Esophagus muscularis mucosa (tissue), 4 donors: Measurements from ENCODE around the gene ITM2C. TPM values are rescaled to one million over a fixed set of nuclear protein-coding genes. Genes with fewer than 3 reads are reported as not detected.

Source experiments
- DNase-seq: peaks from one replicate; pipeline ENCODE4 v3.0.0-alpha.2; 2017; ENCODE audit errors: extremely low spot score
- H3K27ac ChIP-seq, 4 donors: fragments of 200-600 bp; sonication (generic); replicated peaks in 1 of 4; 1 replicate in 3 of 4; 2 replicates in 1 of 4; pipeline ENCODE4 v1.5.1; 2016 to 2019; ENCODE audit warnings: mild to moderate bottlenecking in 1 of 4
- H3K27me3 ChIP-seq, 4 donors: fragments of 200-600 bp; sonication (generic); one replicate each; pipeline versions ENCODE4 v1.5.1 to v1.6.0; 2016 to 2019
- H3K36me3 ChIP-seq, 4 donors: fragments of 200-600 bp; sonication (generic); one replicate each; pipeline ENCODE4 v1.5.1; 2016 to 2019
- H3K4me1 ChIP-seq, 4 donors: fragments of 200-600 bp; sonication (generic); one replicate each; pipeline ENCODE4 v1.5.1; 2016 to 2019
- H3K4me3 ChIP-seq, 4 donors: fragments of 200-600 bp; sonication (generic); 1 replicate in 2 of 4; 2 replicates in 2 of 4; pipeline ENCODE4 v1.5.1; 2016 to 2019; ENCODE audit warnings: mild to moderate bottlenecking in 4 of 4, moderate library complexity in 1 of 4
- H3K9me3 ChIP-seq, 4 donors: fragments of 200-600 bp; sonication (generic); 1 replicate in 3 of 4; 2 replicates in 1 of 4; pipeline ENCODE4 v1.5.1; 2016 to 2019
- CTCF ChIP-seq, 3 experiments: fragments of 200-600 bp in 2 of 3; fragments of 450-650 bp in 1 of 3; sonication (generic) in 2 of 3; IDR thresholded peaks; one replicate each; pipeline ENCODE4 v1.5.1; 2017 to 2019; ENCODE audit warnings: antibody characterized with exemption in 3 of 3, mild to moderate bottlenecking in 2 of 3, moderate library complexity in 1 of 3
- EP300 ChIP-seq: sonication (generic); formaldehyde crosslinking; IDR thresholded peaks from one replicate; pipeline ENCODE4 v1.6.1; 2017; ENCODE audit warnings: antibody characterized with exemption
- POLR2A ChIP-seq: fragments of 450-650 bp; IDR thresholded peaks from one replicate; pipeline ENCODE4 v1.6.1; 2017; ENCODE audit warnings: antibody characterized with exemption, moderate library complexity, mild to moderate bottlenecking, low read depth
- POLR2AphosphoS5 ChIP-seq, 2 donors: sonication (generic); formaldehyde crosslinking; IDR thresholded peaks; one replicate each; pipeline ENCODE4 v1.6.1; 2017; ENCODE audit warnings: antibody characterized with exemption in 2 of 2
- WGBS: methylation state at CpG from one replicate; pipeline ENCODE4 v1.1.5; 2018; 5-methylcytosine and 5-hydroxymethylcytosine counted together
- intact Hi-C: fragments of 100-400 bp; cut with DNase I; formaldehyde crosslinking; loops from one replicate; pipeline ENCODE4 v1.15.1; 2023
- total RNA-seq, 4 donors: library from RNA; depleted of rRNA; stranded (reverse); fragments of >200 nt; gene quantifications; one replicate each; pipeline versions ENCODE4 v1.1.0 to v1.2.1, GENCODE V29; 2016

Gene ITM2C
- total RNA-seq, 4 donors from 2014 or later: 84.0 to 145 (median 101) TPM

- Histone ChIP-seq H3K27ac (no peak overlapping the region), H3K36me3 (no peaks in the 10 kb centered on the region), H3K27me3 (peaks cover 0 to 11% (median 0%) of the 10 kb centered on the region in 4 donors), H3K4me3 (no peak overlapping the region), H3K4me1 (peaks cover 4 to 9% (median 5%) of the 10 kb centered on the region in 4 donors), H3K9me3 (no peaks in the 10 kb centered on the region)
- 88% methylated on average over 9 of the region's 14 CpGs for WGBS
- TF ChIP-seq POLR2AphosphoS5 (IDR thresholded peaks at IDR 0.05) (no peak), CTCF (IDR thresholded peaks at IDR 0.05) (no peak), EP300 (no peak), POLR2A (no peak)
- DNase-seq: no peak
- intact Hi-C loops: no loop called here
These were observed 63.1 kb downstream of the ITM2C start for GRCh38 chr2:230927711-230928341.

Other genes with a start within 250 kb of the ITM2C start
- 100 to 1,000 TPM in 1 of 4 donors, 10 to 100 TPM in 3; 73.6 to 105 (median 83.9) TPM for gene CAB39, start 152.1 kb upstream of the ITM2C start, total RNA-seq
- under 1 TPM in 2 of 4 donors, not detected in 2; 0.29 to 0.42 TPM for gene GPR55, start 60.3 kb downstream of the ITM2C start, total RNA-seq
- gene SPATA3, start 131.2 kb downstream of the ITM2C start, total RNA-seq: not detected
- under 1 TPM in 3 of 4 donors, not detected in 1; 0.06 to 0.83 (median 0.17) TPM for gene C2orf72, start 172.6 kb downstream of the ITM2C start, total RNA-seq
- gene PSMD1, start 191.9 kb downstream of the ITM2C start, total RNA-seq: 10 to 100 TPM; 47.3 to 55.2 (median 52.3) TPM